ENCODE measurements around the gene OR8B12.

OR8B12 gene, protein sequence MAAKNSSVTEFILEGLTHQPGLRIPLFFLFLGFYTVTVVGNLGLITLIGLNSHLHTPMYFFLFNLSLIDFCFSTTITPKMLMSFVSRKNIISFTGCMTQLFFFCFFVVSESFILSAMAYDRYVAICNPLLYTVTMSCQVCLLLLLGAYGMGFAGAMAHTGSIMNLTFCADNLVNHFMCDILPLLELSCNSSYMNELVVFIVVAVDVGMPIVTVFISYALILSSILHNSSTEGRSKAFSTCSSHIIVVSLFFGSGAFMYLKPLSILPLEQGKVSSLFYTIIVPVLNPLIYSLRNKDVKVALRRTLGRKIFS

DNA sequence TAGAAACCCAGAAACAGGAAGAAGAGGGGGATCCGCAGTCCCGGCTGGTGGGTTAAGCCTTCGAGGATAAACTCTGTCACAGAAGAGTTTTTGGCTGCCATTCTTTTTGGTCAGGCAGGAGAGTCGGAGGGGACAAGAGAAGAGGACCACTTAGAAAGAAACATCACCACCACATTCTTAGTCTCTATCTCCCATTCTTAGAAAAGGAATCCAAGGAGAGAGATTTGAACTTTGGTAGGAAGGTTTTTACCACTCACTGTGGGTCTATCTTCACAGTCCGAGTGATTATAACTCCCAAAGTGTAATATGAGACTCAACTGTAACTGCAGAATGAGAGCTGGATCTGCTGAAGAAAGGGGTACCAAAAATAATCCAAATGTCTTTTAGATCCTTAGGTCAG, at the start of gene OR8B12:
Gene OR8B12, minus strand, starts transcription at position 101 of the 400 bp plus-strand sequence. Its CDS starts 0 bp downstream, at position 101.
- DNase-seq (ENCODE audit: low read depth in 2 of 2, low spot score in 1 of 2), result no peak

DNA sequence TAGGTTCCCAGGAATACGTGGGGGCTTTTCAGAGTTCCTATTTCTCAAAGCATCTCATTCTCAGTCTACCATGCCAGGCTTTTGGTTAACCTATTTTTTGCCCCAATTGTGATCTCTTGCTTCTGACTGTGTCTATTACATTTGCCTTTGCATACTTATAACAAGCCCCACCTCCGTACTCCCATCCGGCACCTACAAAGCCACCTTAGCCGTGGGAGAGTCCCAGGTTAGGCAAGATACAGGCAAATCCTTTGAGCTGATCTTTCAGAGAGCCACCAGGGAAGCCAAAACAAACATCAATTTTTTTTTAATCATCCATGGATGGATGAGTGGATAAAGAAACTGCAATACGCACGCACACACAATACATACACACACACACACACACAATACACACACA, 49.2 kb upstream of the OR8B12 start:
- DNase-seq (ENCODE audit: low read depth in 2 of 2, low spot score in 1 of 2), result no peak

DNA sequence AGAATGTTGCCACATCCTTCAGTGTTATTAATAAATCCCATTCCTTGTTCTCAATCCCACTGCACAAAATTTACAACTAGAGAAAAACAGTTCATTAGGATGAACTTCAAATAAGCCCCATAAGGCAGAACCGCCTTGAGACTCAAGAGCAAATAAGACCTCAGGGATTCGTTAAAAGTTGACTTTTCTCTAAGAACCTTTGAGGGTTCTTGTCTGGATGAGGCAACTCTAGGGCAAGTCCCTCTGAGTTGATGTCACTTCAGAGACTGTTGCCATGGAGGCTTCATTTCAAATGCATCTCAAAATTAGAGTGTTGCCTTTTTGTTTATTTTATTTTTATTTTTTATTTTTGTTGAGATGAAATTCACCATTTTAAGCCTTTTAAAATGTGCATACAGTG, 48.0 kb upstream of the OR8B12 start:
- DNase-seq (ENCODE audit: low read depth in 2 of 2, low spot score in 1 of 2), result no peak

DNA sequence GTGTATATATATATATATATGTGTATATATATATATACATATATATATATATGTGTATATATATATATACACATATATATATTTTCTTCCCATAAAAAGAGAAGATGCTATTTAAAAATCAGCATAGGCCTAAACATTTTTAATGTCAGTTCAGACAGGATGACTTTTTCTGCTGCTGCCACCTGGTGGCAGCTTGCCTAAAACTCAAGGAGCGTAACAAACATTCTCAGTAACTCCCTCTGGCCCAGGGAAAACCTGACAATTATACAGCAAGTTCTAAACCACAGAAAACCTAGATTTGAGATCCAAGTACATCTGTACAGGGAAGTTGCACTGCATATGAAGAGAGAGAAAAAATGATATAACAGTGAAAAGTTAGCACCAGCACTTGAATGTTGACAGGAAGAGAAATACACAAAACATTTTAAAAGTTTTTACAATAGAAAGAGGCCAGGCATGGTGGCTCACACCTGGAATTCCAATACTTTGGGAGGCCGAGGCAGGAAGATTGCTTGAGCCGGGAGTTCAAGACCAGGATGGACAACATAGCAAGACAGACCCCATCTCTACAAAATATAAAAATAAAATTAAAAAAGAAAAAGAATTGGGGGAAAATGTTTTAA, 42.9 kb upstream of the OR8B12 start:
- no peak for DNase-seq (ENCODE audit: low read depth in 2 of 2, low spot score in 1 of 2)

DNA sequence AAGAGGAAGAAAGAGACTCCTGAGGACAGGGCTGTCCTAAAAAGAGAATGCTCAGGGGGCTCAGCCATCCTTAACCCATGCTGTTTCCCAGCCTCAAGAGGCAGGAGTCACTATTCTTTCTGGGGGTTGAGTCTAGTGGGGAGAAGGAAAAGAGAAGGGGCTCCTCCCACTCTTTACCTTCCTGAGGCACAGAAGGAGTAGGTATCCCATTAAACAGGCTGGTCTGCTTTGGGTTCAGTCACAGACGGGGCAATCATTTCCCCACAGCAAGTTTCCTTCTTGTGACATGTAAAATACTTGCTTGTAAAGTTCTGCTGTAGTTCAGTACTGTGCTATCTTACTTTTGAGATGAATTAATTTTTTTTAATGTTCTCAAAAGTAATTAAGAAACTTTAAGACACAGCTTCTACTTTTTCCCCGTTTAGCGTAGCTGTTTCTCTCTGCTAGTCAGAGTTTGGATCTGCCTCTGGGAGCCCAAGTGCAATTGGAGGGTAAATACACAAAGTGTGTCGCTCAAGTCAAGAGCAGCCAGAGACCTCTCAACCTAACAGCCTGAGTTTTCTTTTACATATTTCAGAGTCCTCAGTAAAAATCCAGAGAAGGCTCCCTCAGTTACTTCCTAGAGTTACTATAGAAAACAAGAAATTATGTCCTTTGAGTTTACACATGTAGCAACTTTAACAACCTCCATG, 41.4 kb upstream of the OR8B12 start:
- DNase-seq (ENCODE audit: low read depth in 2 of 2, low spot score in 1 of 2), result no peak

DNA sequence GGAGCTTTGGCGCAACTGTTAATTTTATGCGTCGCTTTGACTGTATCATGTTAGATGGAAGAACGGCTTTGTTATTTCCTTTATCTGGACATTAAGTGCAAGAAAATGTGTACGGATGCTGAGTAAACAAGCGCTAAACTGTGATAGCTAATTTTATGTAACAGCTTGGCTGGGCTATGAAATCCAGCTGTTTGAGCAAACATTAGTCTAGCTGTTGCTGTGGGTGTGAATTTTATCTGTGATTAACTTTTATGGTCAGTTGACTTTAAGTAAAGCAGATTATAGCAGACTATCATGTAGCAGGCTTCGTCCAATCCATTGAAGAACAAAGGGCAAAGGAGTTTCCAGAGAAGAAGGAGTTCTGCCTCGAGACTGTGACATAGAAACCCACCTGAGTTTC, 40.3 kb upstream of the OR8B12 start:
- DNase-seq (ENCODE audit: low read depth in 2 of 2, low spot score in 1 of 2), result no peak

DNA sequence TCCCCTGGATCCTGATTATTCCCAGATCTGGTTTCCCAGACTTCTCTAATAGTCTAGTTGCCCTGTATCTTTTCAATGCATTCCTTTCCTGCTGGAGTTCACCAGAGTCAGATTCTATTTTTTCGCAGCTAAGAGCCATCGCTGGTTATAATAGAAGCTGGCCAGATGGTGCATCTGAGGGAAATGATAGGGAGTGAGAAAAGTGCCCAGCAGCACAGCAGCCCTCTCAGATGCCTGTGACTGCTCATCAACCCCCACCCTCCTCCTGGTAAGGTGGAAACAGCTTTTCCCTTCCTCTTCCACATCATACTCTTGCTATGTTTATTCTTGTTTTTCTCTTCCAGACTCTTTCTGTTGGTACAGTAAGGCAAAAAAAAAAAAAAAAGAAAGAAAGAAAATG, 39.1 kb upstream of the OR8B12 start:
- no peak for DNase-seq (ENCODE audit: low read depth in 2 of 2, low spot score in 1 of 2)

DNA sequence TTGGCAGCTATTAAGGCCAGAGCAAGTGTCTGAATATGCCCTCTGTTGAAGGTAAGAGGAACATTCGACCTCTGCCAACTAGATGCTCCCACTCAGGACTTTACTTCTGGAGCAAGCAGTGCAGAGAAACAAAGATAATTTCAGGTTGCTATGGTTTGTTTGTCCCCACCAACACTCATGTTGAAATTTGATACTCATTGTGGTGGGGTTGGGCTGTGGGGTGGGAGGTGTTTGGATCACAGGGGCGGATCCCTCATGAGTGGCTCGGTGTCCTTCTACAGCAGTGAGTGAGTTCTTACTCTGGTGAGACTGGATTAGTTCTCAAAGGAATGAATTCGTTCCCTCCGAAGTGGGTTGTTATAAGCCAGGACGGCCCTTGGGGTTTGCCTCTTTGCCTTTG, 38.4 kb upstream of the OR8B12 start:
- DNase-seq (ENCODE audit: low read depth in 2 of 2, low spot score in 1 of 2), result no peak

DNA sequence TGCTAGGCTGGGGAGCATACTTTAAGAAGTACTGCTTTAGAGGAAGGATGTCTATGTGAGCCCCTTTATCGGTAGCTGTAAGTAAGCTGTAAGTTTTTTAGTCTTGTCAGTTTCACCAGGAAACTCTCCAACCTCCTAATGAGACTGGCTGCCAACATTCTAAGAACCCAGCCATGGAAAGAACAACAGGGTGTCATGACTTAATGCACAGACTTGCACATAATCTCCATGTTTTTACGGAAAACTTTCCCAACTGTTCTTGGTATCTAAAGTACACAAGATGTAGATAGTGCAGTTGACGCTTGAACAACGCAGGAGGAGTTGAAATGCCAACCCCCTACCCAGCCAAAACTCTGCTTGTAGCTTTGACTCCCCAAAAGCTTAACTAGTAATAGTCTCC, 35.3 kb upstream of the OR8B12 start:
- DNase-seq (ENCODE audit: low read depth in 2 of 2, low spot score in 1 of 2), result no peak

DNA sequence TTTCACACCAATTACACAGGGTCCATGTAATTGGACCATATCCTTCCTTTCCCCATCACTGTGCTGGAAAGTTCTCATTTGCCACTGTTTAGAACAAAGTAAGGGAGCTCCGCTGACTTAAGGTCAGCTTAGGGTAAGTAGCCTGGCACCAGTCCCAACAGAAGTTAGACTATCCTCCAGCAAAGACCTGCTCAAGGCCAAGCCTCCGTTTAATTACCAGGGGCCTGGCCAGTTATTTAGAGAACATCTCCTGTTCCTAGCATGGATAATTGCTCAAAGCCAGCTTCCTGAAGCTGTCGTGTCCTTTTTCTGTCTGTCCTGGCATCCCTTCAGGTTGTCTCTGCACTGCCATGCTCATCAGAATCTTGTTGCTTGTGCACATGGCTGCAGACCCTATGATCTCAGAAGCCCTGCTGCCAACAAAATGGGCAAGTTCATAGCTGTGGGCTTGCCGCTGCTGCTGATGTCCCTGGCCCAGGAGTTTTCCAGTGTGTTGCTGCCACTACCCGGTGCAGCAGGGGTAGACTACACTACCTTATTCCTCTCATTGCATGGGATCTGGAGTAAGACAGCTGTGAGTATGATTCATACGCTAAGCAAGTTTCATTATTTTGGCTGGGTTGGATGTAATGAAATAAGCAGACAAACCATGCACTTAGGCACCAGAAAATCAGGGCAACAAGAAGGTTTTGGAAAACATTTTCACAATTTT, 34.4 kb upstream of the OR8B12 start:
- no peak for DNase-seq (ENCODE audit: low read depth in 2 of 2, low spot score in 1 of 2)

DNA sequence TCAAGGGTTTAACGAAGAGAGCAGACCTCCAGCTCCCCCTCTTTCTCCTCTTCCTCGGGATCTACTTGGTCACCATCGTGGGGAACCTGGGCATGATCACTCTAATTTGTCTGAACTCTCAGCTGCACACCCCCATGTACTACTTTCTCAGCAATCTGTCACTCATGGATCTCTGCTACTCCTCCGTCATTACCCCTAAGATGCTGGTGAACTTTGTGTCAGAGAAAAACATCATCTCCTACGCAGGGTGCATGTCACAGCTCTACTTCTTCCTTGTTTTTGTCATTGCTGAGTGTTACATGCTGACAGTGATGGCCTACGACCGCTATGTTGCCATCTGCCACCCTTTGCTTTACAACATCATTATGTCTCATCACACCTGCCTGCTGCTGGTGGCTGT, 26.7 kb upstream of the OR8B12 start:
- no peak for DNase-seq (ENCODE audit: low read depth in 2 of 2, low spot score in 1 of 2)

DNA sequence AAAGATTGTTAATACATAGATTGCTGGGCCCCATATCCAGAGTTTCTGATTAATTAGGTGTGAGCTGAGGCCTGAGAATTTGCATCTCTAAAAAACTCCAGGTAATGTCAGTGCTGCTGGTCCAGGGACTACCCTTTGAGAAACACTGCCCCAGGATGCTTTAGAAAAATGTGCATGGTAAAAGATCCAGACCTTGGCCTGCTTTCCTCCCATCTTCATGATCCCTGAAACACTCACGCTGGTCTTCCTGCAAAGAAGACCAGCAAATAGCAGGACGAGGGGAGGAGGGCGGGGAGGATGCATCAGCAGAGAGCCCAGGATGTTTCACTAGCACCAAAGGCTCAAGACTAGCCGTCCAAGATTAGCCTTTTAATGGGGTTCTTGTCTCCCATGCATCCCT, 26.2 kb upstream of the OR8B12 start, which contains the start of gene OR8A1:
Gene OR8A1, plus strand, starts transcription at position 301 of the 400 bp plus-strand sequence. CDS start 123 bp downstream, outside the sequence.
- no peak for DNase-seq (ENCODE audit: low read depth in 2 of 2, low spot score in 1 of 2)

DNA sequence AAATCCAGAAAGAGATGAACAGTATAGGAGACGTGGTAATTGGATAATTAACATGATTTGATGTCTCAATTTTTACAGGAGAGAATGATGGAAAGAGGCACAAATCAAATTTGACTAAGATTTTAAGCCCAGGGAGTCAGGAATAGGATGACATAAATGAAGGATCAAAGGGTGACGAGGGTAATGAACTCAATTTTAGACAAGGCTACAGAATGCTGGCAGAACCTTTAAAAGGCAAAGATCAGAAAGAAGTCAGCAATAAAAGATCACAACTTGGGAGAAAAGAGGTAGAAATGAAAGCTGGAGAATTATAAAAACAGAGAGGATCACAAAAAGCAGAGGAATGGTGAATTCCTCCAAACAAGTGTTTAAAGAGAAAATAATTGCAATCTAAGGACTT, 13.4 kb upstream of the OR8B12 start:
- no peak for DNase-seq (ENCODE audit: low read depth in 2 of 2, low spot score in 1 of 2)

DNA sequence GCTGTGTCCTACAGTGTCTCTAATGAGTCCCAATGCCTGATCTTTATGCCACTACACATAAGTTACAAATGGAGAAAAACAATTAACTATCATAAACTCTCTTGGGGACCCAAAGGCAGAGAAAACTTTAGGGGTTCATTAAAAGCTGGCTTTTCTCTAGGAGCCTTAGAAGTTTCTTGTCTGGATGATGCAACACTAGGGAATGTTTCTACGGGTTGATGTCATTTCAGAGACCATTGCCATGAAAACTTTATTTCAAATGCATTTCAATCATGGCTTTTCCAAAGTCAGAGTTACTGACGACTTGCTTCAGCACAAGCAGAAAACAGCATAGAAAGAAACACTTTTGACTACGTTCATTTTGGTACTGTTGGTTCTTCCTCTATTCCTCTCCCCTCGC, 8.5 kb upstream of the OR8B12 start:
- DNase-seq (ENCODE audit: low read depth in 2 of 2, low spot score in 1 of 2), result no peak

DNA sequence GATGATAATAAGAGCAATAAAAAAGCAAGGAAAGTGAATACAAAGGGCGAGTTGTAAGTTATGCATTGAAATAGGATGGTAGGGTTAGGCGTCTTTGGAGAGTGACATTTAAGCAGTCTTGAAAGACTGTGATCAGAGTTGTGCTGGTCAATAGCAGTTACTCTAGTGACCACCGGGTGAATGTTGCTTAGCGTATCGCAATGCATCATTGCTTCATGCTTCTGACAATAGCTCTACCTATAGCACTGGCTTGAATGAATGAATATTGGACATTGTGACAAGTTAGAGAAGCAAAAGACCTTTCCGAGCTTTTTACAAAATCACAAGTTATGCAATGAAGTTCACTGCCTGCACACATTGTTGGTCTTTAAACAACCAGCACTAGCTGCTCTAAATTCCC, 7.7 kb upstream of the OR8B12 start:
- no peak for DNase-seq (ENCODE audit: low read depth in 2 of 2, low spot score in 1 of 2)

DNA sequence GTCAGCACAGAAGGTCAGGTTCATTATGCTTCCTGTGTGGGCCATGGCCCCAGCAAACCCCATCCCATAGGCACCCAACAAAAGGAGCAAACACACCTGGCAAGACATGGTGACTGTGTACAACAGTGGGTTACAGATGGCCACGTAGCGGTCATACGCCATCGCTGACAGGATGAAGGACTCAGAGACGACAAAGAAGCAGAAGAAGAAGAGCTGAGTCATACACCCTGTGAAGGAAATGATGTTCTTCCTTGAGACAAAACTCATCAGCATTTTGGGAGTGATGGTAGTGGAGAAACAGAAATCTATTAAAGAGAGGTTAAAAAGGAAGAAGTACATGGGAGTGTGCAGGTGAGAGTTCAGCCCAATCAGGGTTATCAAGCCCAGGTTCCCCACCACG, 309 bp downstream of the OR8B12 start:
- no peak for DNase-seq (ENCODE audit: low read depth in 2 of 2, low spot score in 1 of 2)

DNA sequence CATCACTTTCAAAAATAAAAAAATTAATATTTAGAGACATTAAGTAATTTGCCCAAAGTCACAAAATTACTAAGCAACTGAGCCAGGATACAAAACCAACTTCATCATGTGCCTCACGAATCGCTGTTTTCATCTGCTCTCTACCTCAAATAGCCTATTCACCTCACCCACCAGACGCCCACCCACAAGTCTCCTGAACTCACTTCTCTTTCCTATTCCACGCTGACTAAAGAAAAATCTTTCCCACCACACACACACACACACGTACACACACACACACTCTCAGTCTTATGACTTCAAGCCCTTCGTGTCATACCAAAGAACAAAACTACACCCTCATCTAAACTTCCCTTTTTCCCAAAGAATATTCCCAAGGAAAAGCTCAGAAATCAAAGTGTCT, 2.2 kb downstream of the OR8B12 start:
- no peak for DNase-seq (ENCODE audit: low read depth in 2 of 2, low spot score in 1 of 2)

DNA sequence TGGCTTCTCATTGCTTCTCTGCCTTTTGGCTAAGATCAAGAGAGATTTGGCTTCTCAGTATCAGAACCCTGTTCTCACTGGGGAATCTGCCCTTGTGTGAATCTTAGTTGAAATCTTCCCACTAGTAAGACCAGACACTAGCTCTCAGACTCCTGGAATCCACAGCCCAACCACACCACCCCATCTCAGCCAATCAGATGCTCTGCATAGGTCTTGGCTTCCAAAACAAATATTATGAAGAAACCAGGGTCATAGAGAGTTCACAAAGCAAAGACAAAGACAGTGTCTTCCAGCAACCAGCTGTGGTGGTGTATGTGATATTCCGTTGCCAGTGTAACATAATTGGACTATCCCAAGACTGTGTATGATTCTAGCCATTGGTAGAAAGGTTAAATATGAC, 5.4 kb downstream of the OR8B12 start:
- DNase-seq (ENCODE audit: low read depth in 2 of 2, low spot score in 1 of 2), result no peak

DNA sequence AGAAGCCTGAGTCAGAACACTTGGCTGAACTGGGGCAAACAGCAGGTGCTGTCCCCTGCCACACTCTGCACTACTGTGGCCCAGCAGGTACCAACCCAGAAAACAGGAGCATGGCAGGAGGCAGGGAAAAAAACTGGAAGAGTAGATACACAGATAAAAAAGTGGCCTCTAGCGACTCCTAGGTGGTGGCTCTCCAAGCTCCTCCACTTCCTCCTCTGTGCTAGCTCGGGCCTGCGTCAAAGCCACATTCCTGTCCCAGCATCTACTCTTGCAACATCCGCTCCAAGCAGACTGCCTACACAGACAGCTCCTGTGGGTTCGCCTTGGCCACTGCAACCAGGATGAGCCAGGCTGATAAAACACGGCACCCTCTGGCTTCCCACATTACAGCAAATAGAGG, 6.9 kb downstream of the OR8B12 start:
- DNase-seq (ENCODE audit: low read depth in 2 of 2, low spot score in 1 of 2), result no peak

DNA sequence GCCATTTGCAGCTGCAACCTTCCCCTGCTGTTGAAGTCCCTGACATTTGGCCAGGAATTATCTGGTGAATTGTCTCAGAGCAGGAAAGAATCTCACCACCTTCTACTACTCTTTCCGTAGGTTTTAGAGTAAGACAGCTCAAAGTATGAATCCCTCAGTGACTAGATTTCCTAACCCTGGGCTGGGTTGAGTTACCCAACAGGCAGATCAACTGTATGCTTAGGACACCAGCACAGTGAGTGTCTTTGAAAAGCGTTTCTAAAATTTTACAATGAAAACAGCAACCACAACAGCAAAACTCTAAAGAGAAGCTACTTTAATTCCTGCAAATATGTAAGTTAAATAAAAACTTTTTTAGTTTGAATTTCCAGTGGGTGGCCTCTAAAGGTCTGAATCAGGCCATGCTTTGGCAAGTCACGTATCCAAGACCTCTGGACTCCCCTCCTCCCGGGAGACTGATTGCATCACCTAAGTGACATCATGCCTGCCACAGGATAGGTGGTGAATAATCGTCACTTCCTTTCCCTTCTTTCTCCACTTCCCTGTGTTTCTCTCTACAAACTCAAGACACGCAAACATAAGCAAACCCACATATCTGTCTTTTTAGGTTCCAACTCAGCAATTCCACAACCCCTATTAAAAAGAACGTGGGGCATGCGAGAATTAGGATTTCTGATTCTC, 7.8 kb downstream of the OR8B12 start:
- no peak for DNase-seq (ENCODE audit: low read depth in 2 of 2, low spot score in 1 of 2)

DNA sequence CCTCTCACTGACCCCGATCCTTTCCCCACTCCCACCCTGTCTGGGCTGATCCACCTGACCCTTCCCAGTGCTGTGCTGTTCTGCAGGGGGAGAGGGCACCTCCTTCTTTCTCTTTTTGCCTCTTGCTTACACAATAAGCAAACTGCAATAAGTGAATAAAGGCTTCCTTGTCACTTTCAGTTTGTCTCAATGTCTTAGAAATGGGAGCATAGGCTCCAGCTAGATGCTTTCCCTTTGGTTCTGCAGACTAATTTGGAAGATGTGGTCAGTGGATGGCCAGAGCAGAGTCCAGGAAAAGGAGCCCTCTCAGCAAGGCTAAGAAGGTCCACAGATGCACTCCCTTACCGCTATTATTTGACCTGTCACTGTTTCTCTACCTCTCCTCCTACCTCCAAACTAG, 9.4 kb downstream of the OR8B12 start:
- no peak for DNase-seq (ENCODE audit: low read depth in 2 of 2, low spot score in 1 of 2)

All from stimulated activated CD8-positive, alpha-beta memory T cell treated with anti-CD3 and anti-CD28 coated beads, Interleukin-4, amount 100 ng/mL, for 4 hours (primary cell).